Measurements from ENCODE around the gene CLASRP.

DNA sequence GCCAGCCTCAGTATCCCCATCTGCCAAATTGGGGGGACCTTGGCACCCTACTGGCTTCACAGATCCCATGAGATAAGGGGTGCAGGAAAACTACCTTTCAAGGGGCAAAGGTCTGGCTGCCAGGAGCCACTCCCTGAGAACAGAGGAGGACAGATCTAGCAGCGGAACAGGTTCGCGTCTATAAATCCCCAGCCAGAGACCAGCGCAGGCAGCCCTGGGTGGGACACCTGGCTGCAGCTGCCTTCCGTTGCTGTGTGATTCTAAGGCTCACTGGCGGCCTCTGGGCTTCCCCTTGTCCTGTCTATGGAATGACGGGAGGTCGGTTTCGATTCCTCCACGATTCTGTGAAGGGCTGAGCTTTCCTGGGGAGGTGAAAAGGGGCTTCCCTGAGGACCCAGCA, 30.3 kb upstream of the CLASRP start:
- TF ChIP-seq GLIS3 (CRISPR knock-in tag; IDR thresholded peaks at IDR 0.05): no peak
- TF ChIP-seq ZNF8 (CRISPR knock-in tag; IDR thresholded peaks at IDR 0.05): no peak
- TF ChIP-seq ZFP30 (CRISPR knock-in tag; IDR thresholded peaks at IDR 0.05): no peak
- TF ChIP-seq ZNF70 (CRISPR knock-in tag; IDR thresholded peaks at IDR 0.05): no peak
- no peak for TF ChIP-seq ZFP3 (CRISPR knock-in tag; IDR thresholded peaks at IDR 0.05)
- TF ChIP-seq ZC3H10 (CRISPR knock-in tag; IDR thresholded peaks at IDR 0.05): no peak
- TF ChIP-seq ARNTL (CRISPR knock-in tag; IDR thresholded peaks at IDR 0.05; ENCODE audit: borderline replicate concordance, low read depth): no peak

All from SK-N-SH treated with all-trans-retinoic acid at 6 μM for 48 hours (cell line).